RWPE2 (cell line): ENCODE results near the gene DAPK2.

Experiments
- ATAC-seq: fragments of 200-7000 bp; cut with Tn5 transposase; 3 replicates; pipeline ENCODE4 v1.9.1; 2021; ENCODE audit warnings: low read depth
- DNase-seq: peaks from one replicate; pipeline ENCODE4 v3.0.0-alpha.2; 2020; ENCODE audit warnings: low spot score
- H3K27ac ChIP-seq: fragments of 450-650 bp; 2 replicates; pipeline ENCODE4 v1.5.1; 2017; ENCODE audit warnings: mild to moderate bottlenecking; ENCODE audit not compliant: poor library complexity, severe bottlenecking
- H3K27me3 ChIP-seq: fragments of 250-450 bp; sonication (Bioruptor Pico); 2 replicates; pipeline ENCODE4 v1.5.1; 2021; ENCODE audit warnings: mild to moderate bottlenecking, moderate library complexity; ENCODE audit not compliant: insufficient read depth, poor library complexity, severe bottlenecking
- H3K36me3 ChIP-seq: fragments of 250-450 bp; sonication (Bioruptor Pico); 2 replicates; pipeline ENCODE4 v1.5.1; 2020; ENCODE audit warnings: low read depth, mild to moderate bottlenecking, moderate library complexity
- H3K4me1 ChIP-seq: fragments of 250-450 bp; sonication (Bioruptor Pico); 2 replicates; pipeline ENCODE4 v1.5.1; 2021; ENCODE audit warnings: mild to moderate bottlenecking, moderate library complexity; ENCODE audit not compliant: insufficient read depth, poor library complexity, severe bottlenecking
- H3K4me3 ChIP-seq: fragments of 250-450 bp; sonication (Bioruptor Pico); 2 replicates; pipeline ENCODE4 v1.5.1; 2021; ENCODE audit warnings: mild to moderate bottlenecking, moderate library complexity; ENCODE audit not compliant: severe bottlenecking
- H3K9me3 ChIP-seq: fragments of 250-450 bp; sonication (Bioruptor Pico); 2 replicates; pipeline ENCODE4 v1.5.1; 2021; ENCODE audit warnings: mild to moderate bottlenecking, moderate library complexity; ENCODE audit not compliant: severe bottlenecking
- TF ChIP-seq, protein P1 (sequence below): fragments of 450-650 bp; IDR thresholded peaks from one replicate; pipeline ENCODE4 v1.5.1; 2017; ENCODE audit warnings: mild to moderate bottlenecking, moderate library complexity; ENCODE audit not compliant: poor library complexity, severe bottlenecking

The DAPK2 gene

DNA sequence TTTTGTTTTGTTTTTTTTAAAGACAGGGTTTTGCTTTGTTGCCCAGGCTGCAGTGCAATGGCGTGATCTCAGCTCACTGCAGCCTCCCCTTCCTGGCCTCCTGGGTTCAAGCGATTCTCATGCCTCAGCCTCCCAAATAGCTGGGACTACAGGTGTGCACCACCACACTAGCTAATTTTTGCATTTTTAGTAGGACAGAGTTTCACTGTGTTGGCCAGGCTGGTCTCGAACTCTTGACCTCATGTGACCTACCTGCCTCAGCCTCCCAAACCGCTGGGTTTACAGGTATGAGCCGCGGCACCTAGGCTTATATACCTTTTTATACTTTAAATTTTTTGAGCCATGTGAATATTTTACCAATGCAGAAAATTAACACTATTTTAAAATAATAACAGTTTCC is 155.7 kb downstream of the DAPK2 start:
- Histone ChIP-seq H3K9me3 (no peaks in the 10 kb centered on the region), H3K4me1 (no peaks in the 10 kb centered on the region), H3K36me3 (no peaks in the 10 kb centered on the region), H3K27me3 (no peaks in the 10 kb centered on the region), H3K27ac (no peak overlapping the region), H3K4me3 (no peak overlapping the region)
- DNase-seq (no peak), ATAC-seq (no peak)
- TF ChIP-seq, protein P1, sequence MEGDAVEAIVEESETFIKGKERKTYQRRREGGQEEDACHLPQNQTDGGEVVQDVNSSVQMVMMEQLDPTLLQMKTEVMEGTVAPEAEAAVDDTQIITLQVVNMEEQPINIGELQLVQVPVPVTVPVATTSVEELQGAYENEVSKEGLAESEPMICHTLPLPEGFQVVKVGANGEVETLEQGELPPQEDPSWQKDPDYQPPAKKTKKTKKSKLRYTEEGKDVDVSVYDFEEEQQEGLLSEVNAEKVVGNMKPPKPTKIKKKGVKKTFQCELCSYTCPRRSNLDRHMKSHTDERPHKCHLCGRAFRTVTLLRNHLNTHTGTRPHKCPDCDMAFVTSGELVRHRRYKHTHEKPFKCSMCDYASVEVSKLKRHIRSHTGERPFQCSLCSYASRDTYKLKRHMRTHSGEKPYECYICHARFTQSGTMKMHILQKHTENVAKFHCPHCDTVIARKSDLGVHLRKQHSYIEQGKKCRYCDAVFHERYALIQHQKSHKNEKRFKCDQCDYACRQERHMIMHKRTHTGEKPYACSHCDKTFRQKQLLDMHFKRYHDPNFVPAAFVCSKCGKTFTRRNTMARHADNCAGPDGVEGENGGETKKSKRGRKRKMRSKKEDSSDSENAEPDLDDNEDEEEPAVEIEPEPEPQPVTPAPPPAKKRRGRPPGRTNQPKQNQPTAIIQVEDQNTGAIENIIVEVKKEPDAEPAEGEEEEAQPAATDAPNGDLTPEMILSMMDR, result no peak

DNA sequence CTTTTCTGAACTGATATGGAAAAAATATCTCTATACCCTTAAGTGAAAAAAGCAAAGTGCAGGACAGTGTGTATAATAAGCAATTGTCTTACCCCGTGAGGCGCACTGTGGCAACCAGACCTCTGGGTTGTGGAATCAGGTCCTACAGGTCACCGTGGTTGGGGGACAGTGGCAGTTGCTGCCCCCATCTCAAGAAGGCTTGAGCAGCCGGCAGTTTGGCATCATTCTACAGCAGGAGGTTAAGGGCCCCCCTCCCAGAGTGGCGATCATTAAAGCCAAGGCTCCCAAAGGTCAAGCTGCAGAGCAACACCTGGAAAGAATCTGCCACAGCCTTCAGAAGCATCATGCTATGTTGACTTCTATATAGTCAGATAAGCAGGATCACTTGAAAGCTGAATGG is 156.5 kb downstream of the DAPK2 start:
- Histone ChIP-seq H3K27ac (no peak overlapping the region), H3K36me3 (no peaks in the 10 kb centered on the region), H3K4me1 (no peaks in the 10 kb centered on the region), H3K4me3 (no peak overlapping the region), H3K9me3 (no peaks in the 10 kb centered on the region), H3K27me3 (no peaks in the 10 kb centered on the region)
- ATAC-seq (no peak), DNase-seq (no peak)
- TF ChIP-seq, protein P1, result no peak

DNA sequence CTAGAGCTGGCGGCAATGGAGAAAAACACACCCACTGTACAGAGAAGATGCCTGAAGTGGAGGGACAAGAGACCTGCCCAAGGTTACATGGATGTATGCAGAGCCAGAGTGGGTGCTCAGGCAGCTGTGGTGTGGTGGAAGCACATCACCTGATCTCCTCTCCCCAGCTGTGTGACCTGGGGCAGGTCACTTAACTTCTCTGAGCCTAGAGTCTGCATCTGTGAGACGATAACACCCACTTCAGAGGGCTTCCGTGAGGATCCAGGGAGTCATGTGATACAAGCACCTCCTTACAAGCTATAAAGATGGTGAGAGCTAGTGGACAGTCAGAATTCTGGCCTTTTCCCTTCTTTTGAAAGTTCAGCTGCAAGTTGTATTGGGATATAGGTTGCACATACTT is 157.5 kb downstream of the DAPK2 start:
- H3K4me1 ChIP-seq, result no peaks in the 10 kb centered on the region
- no peaks in the 10 kb centered on the region for H3K9me3 ChIP-seq
- no peak overlapping the region for H3K27ac ChIP-seq
- H3K4me3 ChIP-seq, result no peak overlapping the region
- H3K36me3 ChIP-seq, result no peaks in the 10 kb centered on the region
- H3K27me3 ChIP-seq, result no peaks in the 10 kb centered on the region
- TF ChIP-seq, protein P1, result no peak
- DNase-seq (no peak), ATAC-seq (no peak)

DNA sequence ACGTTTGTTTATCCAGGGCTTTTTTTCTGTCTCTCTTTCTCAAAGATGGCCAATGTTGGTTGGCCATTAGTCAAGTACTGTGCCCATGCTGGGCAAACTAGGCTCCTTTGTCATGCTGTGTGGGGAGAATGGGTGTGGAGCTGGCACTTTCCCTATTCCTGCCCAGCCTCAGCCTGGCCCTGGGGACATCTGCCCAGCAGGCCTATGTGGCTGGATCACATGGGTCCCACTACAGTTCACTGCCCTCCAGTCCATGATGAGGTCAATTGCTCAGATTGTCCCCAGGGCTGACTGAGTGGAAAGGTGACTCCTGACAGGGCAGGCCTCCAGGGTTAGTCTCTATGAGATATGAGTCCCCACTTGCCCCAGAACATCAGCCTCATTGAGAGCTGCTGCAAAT is 158.1 kb downstream of the DAPK2 start:
- no peaks in the 10 kb centered on the region for H3K36me3 ChIP-seq
- H3K27me3 ChIP-seq, result no peaks in the 10 kb centered on the region
- TF ChIP-seq, protein P1, result no peak
- ATAC-seq, result no peak
- no peak for DNase-seq
- no peak overlapping the region for H3K4me3 ChIP-seq
- no peaks in the 10 kb centered on the region for H3K9me3 ChIP-seq
- no peak overlapping the region for H3K27ac ChIP-seq
- no peaks in the 10 kb centered on the region for H3K4me1 ChIP-seq

DNA sequence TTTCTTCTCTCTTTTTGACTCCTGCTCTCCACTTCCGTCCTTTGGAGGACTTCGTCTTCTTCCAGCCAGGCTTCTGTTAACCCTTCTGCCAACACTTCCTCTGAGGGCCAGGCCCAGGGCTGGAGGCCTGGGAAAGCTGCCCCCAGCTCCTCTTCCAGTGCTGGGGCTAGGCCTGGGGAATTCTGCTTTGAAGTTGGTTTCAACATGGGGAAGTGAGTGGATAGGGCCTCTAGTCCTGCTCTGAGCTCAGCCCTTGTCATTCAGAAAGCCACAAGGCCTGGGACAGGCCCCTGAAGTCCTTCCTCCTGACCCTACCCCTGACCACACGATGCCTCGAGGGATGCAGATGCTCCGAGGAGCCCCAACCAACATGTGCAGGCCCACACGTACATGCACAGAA is 158.7 kb downstream of the DAPK2 start:
- no peak for ATAC-seq
- no peak overlapping the region for H3K27ac ChIP-seq
- H3K4me1 ChIP-seq, result no peaks in the 10 kb centered on the region
- H3K4me3 ChIP-seq, result no peak overlapping the region
- TF ChIP-seq, protein P1, result no peak
- no peaks in the 10 kb centered on the region for H3K36me3 ChIP-seq
- DNase-seq, result no peak
- no peaks in the 10 kb centered on the region for H3K9me3 ChIP-seq
- H3K27me3 ChIP-seq, result no peaks in the 10 kb centered on the region
